Body of pancreas (tissue), 4 donors: Measurements from ENCODE around the gene TOP2B.

Source experiments
- POLR2A ChIP-seq, 3 donors: fragments of 450-650 bp; IDR thresholded peaks; one replicate each; pipeline ENCODE4 v1.6.1; 2016; ENCODE audit warnings: antibody characterized with exemption in 3 of 3, mild to moderate bottlenecking in 2 of 3
- TF ChIP-seq, protein P1 (sequence below), 7 experiments: fragments of 450-650 bp in 4 of 7; fragments of 200-600 bp in 3 of 7; sonication (generic) in 3 of 7; IDR thresholded peaks; one replicate each; pipeline ENCODE4 v1.5.1; 2016 to 2019; ENCODE audit warnings: antibody characterized with exemption in 7 of 7

GRCh38 chr3:25679642-25680302 lies 15.1 kb upstream of the TOP2B start:
- no peak for TF ChIP-seq POLR2A (IDR thresholded peaks at IDR 0.05)
- TF ChIP-seq, protein P1, sequence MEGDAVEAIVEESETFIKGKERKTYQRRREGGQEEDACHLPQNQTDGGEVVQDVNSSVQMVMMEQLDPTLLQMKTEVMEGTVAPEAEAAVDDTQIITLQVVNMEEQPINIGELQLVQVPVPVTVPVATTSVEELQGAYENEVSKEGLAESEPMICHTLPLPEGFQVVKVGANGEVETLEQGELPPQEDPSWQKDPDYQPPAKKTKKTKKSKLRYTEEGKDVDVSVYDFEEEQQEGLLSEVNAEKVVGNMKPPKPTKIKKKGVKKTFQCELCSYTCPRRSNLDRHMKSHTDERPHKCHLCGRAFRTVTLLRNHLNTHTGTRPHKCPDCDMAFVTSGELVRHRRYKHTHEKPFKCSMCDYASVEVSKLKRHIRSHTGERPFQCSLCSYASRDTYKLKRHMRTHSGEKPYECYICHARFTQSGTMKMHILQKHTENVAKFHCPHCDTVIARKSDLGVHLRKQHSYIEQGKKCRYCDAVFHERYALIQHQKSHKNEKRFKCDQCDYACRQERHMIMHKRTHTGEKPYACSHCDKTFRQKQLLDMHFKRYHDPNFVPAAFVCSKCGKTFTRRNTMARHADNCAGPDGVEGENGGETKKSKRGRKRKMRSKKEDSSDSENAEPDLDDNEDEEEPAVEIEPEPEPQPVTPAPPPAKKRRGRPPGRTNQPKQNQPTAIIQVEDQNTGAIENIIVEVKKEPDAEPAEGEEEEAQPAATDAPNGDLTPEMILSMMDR (IDR thresholded peaks at IDR 0.05) = no peak
